Measurements from ENCODE around the gene GRIPAP1.

DNA sequence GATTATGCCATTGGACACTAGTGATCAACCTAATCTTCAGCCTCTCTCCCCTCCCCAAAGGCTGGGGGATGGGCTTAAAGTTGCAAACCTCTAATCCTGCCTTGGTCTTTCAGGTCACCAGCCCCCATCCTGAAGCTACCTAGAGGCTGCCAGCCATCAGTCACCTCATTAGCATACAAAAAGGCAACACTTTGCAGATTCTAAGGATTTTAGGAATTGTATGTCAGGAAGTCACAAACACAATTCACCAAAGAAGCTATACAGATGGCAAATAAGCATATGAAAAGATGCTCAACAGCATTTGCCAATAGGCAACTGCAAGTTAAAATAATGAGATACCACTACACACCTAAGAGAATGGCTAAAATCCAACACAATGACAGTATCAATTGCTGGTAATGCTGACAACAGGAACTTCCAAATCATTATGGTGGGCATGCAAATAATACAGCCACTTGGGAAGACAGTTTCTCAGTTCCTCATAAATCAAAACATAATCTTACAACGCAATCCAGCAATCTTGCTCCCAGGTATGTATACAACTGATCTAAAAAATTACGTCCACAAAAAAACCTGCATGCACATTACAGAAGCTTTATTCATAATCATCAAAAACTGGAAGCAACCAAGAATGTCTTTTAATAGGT, 74.2 kb downstream of the GRIPAP1 start:
- TF ChIP-seq, protein P1, sequence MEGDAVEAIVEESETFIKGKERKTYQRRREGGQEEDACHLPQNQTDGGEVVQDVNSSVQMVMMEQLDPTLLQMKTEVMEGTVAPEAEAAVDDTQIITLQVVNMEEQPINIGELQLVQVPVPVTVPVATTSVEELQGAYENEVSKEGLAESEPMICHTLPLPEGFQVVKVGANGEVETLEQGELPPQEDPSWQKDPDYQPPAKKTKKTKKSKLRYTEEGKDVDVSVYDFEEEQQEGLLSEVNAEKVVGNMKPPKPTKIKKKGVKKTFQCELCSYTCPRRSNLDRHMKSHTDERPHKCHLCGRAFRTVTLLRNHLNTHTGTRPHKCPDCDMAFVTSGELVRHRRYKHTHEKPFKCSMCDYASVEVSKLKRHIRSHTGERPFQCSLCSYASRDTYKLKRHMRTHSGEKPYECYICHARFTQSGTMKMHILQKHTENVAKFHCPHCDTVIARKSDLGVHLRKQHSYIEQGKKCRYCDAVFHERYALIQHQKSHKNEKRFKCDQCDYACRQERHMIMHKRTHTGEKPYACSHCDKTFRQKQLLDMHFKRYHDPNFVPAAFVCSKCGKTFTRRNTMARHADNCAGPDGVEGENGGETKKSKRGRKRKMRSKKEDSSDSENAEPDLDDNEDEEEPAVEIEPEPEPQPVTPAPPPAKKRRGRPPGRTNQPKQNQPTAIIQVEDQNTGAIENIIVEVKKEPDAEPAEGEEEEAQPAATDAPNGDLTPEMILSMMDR (IDR thresholded peaks at IDR 0.05; ENCODE audit: low read length) = no peak
- no peak for TF ChIP-seq EZH2 (optimal IDR thresholded peaks at IDR 0.05; ENCODE audit: low read depth, low read length)

Data from MM.1S (cell line).